GM12875 (cell line): Measurements from ENCODE around the gene LGALS14.
"Not testable (repeated sequence)": the region's sequence is repeated elsewhere in the genome, so short reads cannot be mapped to it uniquely, and the experiment has no call there.

ENCODE experiments used
- H3K4me3 ChIP-seq: one replicate; pipeline ENCODE4 v1.5.1; 2011; ENCODE audit warnings: low read depth, low read length, control low read depth
- CTCF ChIP-seq: IDR thresholded peaks from 2 replicates; pipeline ENCODE4 v1.5.1; 2011; ENCODE audit warnings: low read depth, mild to moderate bottlenecking, control low read depth, inconsistent platforms, low read length, moderate library complexity, borderline replicate concordance; ENCODE audit not compliant: insufficient read depth

The LGALS14 gene, protein sequence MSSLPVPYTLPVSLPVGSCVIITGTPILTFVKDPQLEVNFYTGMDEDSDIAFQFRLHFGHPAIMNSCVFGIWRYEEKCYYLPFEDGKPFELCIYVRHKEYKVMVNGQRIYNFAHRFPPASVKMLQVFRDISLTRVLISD

GRCh38 chr19:39704181-39705044, at the start of gene LGALS14:
Gene LGALS14, plus strand, starts transcription at chr19:39704481. Its CDS starts 48 bp downstream, at chr19:39704529.
- no peak within 1 kb of the TSS for H3K4me3 ChIP-seq
- no peak for TF ChIP-seq CTCF

- H3K4me3 ChIP-seq = no peak within 1 kb of the TSS
- no peak for TF ChIP-seq CTCF
Observed at GRCh38 chr19:39655613-39656012, 48.7 kb upstream of the LGALS14 start, which contains the start of gene LGALS16. Gene LGALS16, plus strand, starts transcription at chr19:39655913. Its CDS starts 49 bp downstream, at chr19:39655962.

DNA sequence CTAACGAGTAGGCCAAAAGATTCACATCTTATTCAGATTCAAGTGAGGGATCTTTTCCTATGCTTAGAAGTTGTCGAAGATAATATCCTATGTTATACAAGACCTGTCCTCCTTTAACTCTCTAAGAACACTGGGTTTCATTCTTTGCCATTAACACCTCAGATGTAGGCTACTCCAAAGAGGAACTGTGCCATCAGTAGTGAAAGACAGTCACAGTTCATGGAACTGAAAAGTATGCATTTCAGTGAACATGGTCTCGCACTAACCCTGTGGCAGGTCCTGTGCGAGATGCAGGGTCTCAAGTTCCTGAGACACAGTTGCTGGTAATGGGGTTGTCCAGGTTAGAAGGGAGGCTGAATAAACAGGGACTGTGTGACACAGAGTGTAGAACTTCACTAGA, 44.5 kb upstream of the LGALS14 start:
- TF ChIP-seq CTCF = no peak
- no peak overlapping the region for H3K4me3 ChIP-seq

DNA sequence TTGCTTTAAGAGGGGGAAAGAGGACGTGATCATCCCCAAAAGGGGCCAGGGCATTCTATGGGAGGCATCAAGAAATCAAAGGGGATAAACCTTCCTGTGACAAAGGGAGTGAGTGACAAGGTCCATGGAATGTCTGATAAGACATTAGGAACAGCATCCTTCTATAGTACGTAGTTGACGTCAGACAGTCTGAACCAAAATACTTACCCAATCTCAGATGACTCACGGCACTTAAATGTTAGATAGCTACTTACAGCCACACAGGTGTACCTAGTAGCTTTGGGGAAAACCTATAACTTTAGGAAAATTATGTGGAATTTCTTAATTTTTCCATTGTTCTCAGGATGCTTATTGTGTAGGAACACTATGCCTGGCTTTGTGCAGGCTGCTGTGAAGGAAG, 43.6 kb upstream of the LGALS14 start:
- no peak for TF ChIP-seq CTCF
- no peak overlapping the region for H3K4me3 ChIP-seq

- no peak for TF ChIP-seq CTCF
- H3K4me3 ChIP-seq = no peak overlapping the region
Observed at GRCh38 chr19:39661565-39661964, 42.7 kb upstream of the LGALS14 start.

- H3K4me3 ChIP-seq = not testable (repeated sequence)
Observed at GRCh38 chr19:39669860-39670259, 34.4 kb upstream of the LGALS14 start.

DNA sequence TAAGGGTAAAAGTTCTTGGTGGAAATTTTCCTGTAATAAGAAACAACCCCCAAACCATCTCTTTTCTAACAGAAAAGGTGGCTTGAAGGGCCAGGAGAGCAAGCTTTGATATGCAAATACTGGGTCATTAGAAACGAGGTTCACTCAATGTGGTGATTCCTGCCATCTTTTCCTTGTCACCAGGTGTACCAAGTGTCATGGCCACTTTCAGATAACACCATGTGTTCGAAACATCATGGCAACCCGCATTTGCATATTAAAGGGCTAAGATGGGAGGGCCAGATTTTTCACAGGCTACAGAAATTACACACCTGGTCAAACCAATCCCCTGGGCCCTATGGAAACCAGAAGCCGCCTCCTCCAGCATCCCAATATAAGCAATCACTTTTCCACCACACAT, 33.3 kb upstream of the LGALS14 start:
- no peak overlapping the region for H3K4me3 ChIP-seq
- TF ChIP-seq CTCF = no peak
